Left ventricle myocardium inferior (tissue), 1 donor: ENCODE data around the gene GOLT1A. TPM values are rescaled to one million over a fixed set of nuclear protein-coding genes. Genes with fewer than 3 reads are reported as not detected.

ENCODE experiments used
- DNase-seq: peaks from one replicate; pipeline ENCODE4 v3.0.0-alpha.2; 2020
- H3K27ac ChIP-seq: fragments of 200-600 bp; replicated peaks from 2 replicates; pipeline ENCODE4 v1.8.0; 2021
- H3K27me3 ChIP-seq: fragments of 200-600 bp; 2 replicates; pipeline ENCODE4 v1.8.0; 2021; ENCODE audit warnings: low read depth
- H3K36me3 ChIP-seq: fragments of 200-600 bp; 2 replicates; pipeline ENCODE4 v1.8.0; 2021
- H3K4me1 ChIP-seq: fragments of 200-600 bp; 2 replicates; pipeline ENCODE4 v1.8.0; 2021
- H3K4me3 ChIP-seq: fragments of 200-600 bp; 2 replicates; pipeline ENCODE4 v1.8.0; 2021; ENCODE audit warnings: mild to moderate bottlenecking, moderate library complexity
- H3K9me3 ChIP-seq: fragments of 200-600 bp; replicated peaks from 2 replicates; pipeline ENCODE4 v1.8.0; 2021
- CTCF ChIP-seq: fragments of 200-600 bp; IDR thresholded peaks from 2 replicates; pipeline ENCODE4 v1.8.0; 2021; ENCODE audit warnings: antibody characterized with exemption, mild to moderate bottlenecking, borderline replicate concordance
- intact Hi-C: fragments of 100-400 bp; cut with micrococcal nuclease; formaldehyde crosslinking; loops from one replicate; pipeline ENCODE4 v1.11.0; 2022
- total RNA-seq: library from RNA; stranded (reverse); fragmentation: NEBNext Ultra II Directional; extraction: Animal tissue kit (Norgen Biotek cat#: 25700); gene quantifications from one replicate; pipeline ENCODE4 v1.2.1, GENCODE V29; 2021
- donor health status: DM: no; HTN: yes; CAD: no; lungs with severe emphysema.

GOLT1A gene
- total RNA-seq, 1 donor from 2014 or later = not detected

- no peaks in the 10 kb centered on the region for H3K9me3 ChIP-seq
- no peak overlapping the region for H3K4me3 ChIP-seq
- H3K36me3 ChIP-seq = peaks cover 56% of the 10 kb centered on the region
- H3K27me3 ChIP-seq = no peaks in the 10 kb centered on the region
- intact Hi-C loops = no loop called here
- no peak for DNase-seq
- H3K27ac ChIP-seq = no peak overlapping the region
- TF ChIP-seq CTCF = no peak
- no peaks in the 10 kb centered on the region for H3K4me1 ChIP-seq
Measured at GRCh38 chr1:204225841-204226735, 12.3 kb upstream of the GOLT1A start.

GRCh38 chr1:204224655-204225054 is 10.9 kb upstream of the GOLT1A start:
- no peaks in the 10 kb centered on the region for H3K27me3 ChIP-seq
- intact Hi-C loops = no loop called here

GRCh38 chr1:204223129-204223860 is 9.5 kb upstream of the GOLT1A start:
- Histone ChIP-seq H3K36me3 (peaks cover 36% of the 10 kb centered on the region), H3K4me1 (no peaks in the 10 kb centered on the region), H3K27me3 (no peaks in the 10 kb centered on the region), H3K27ac (no peak overlapping the region), H3K9me3 (no peaks in the 10 kb centered on the region), H3K4me3 (no peak overlapping the region)
- intact Hi-C loops = no loop called here
- no peak for TF ChIP-seq CTCF
- no peak for DNase-seq

More at GRCh38 chr1:204224655-204225054, 10.9 kb upstream of the GOLT1A start:
- Histone ChIP-seq H3K9me3 (no peaks in the 10 kb centered on the region), H3K4me1 (no peaks in the 10 kb centered on the region), H3K27ac (no peak overlapping the region), H3K4me3 (no peak overlapping the region), H3K36me3 (peaks cover 44% of the 10 kb centered on the region)
- DNase-seq = no peak
- TF ChIP-seq CTCF = no peak

- Histone ChIP-seq H3K36me3 (peaks cover 30% of the 10 kb centered on the region), H3K27me3 (no peaks in the 10 kb centered on the region), H3K4me1 (no peaks in the 10 kb centered on the region), H3K9me3 (no peaks in the 10 kb centered on the region), H3K4me3 (no peak overlapping the region), H3K27ac (no peak overlapping the region)
- intact Hi-C loops = no loop called here
- no peak for DNase-seq
- TF ChIP-seq CTCF = no peak
Measured at GRCh38 chr1:204222764-204223055, 8.9 kb upstream of the GOLT1A start.

- H3K4me3 ChIP-seq = no peak overlapping the region
- H3K27ac ChIP-seq = no peak overlapping the region
- H3K4me1 ChIP-seq = no peaks in the 10 kb centered on the region
- H3K9me3 ChIP-seq = no peaks in the 10 kb centered on the region
- H3K27me3 ChIP-seq = no peaks in the 10 kb centered on the region
- TF ChIP-seq CTCF = no peak
- H3K36me3 ChIP-seq = peaks cover 27% of the 10 kb centered on the region
- no peak for DNase-seq
- intact Hi-C loops = no loop called here
Measured at GRCh38 chr1:204222006-204222763, 8.4 kb upstream of the GOLT1A start.
